Mesothelial cell of epicardium (in vitro differentiated cells): ENCODE results near the gene RASGRP4. TPM values are rescaled to one million over a fixed set of nuclear protein-coding genes. Genes with fewer than 3 reads are reported as not detected.

Experiments
- DNase-seq, 2 experiments: peaks; one replicate each; pipeline ENCODE4 v3.0.0; 2021; ENCODE audit warnings: low spot score in 2 of 2; ENCODE audit not compliant: unreplicated experiment in 2 of 2
- H3K27ac Mint-ChIP-seq: 2 replicates; pipeline ENCODE4 v1.8.0; 2021; ENCODE audit warnings: mixed read lengths
- H3K27me3 Mint-ChIP-seq: 2 replicates; pipeline ENCODE4 v1.8.0; 2021; ENCODE audit warnings: low read depth, mixed read lengths
- H3K36me3 Mint-ChIP-seq: 2 replicates; pipeline ENCODE4 v1.8.0; 2021; ENCODE audit warnings: mixed read lengths
- H3K4me1 Mint-ChIP-seq: 2 replicates; pipeline ENCODE4 v1.8.0; 2021; ENCODE audit warnings: mixed read lengths
- H3K4me3 Mint-ChIP-seq: 2 replicates; pipeline ENCODE4 v1.8.0; 2021; ENCODE audit warnings: mild to moderate bottlenecking, moderate library complexity, mixed read lengths
- H3K9me3 Mint-ChIP-seq: 2 replicates; pipeline ENCODE4 v1.8.0; 2021; ENCODE audit warnings: mixed read lengths
- CTCF ChIP-seq: fragments of 200-600 bp; sonication (generic); IDR thresholded peaks from one replicate; pipeline ENCODE4 v1.5.0; 2021; ENCODE audit warnings: antibody characterized with exemption; ENCODE audit not compliant: unreplicated experiment
- total RNA-seq: library from RNA; stranded (reverse); gene quantifications from 3 replicates; pipeline ENCODE4 v1.2.1, GENCODE V29; 2021

The RASGRP4 gene
- total RNA-seq, 1 donor from 2014 or later, result 1.2 TPM

GRCh38 chr19:38467541-38468525 lies 41.8 kb upstream of the RASGRP4 start:
- Mint-ChIP-seq H3K36me3 (no peaks in the 10 kb centered on the region), H3K27ac (no peak overlapping the region), H3K27me3 (peaks cover 10% of the 10 kb centered on the region), H3K4me3 (no peak overlapping the region), H3K4me1 (no peaks in the 10 kb centered on the region), H3K9me3 (no peaks in the 10 kb centered on the region)
- no peak for DNase-seq
- no peak for TF ChIP-seq CTCF

GRCh38 chr19:38466050-38466449 lies 40.0 kb upstream of the RASGRP4 start:
- TF ChIP-seq CTCF, result no peak
- no peak overlapping the region for H3K27ac Mint-ChIP-seq
- H3K4me1 Mint-ChIP-seq, result no peaks in the 10 kb centered on the region
- no peaks in the 10 kb centered on the region for H3K36me3 Mint-ChIP-seq
- no peak overlapping the region for H3K4me3 Mint-ChIP-seq
- peaks cover 7% of the 10 kb centered on the region for H3K27me3 Mint-ChIP-seq
- H3K9me3 Mint-ChIP-seq, result no peaks in the 10 kb centered on the region
- no peak for DNase-seq

GRCh38 chr19:38464421-38465082 lies 38.5 kb upstream of the RASGRP4 start:
- no peak for TF ChIP-seq CTCF
- H3K36me3 Mint-ChIP-seq, result no peaks in the 10 kb centered on the region
- DNase-seq, result no peak
- no peak overlapping the region for H3K27ac Mint-ChIP-seq
- no peak overlapping the region for H3K4me3 Mint-ChIP-seq
- H3K9me3 Mint-ChIP-seq, result no peaks in the 10 kb centered on the region
- no peaks in the 10 kb centered on the region for H3K27me3 Mint-ChIP-seq
- H3K4me1 Mint-ChIP-seq, result no peaks in the 10 kb centered on the region

GRCh38 chr19:38463365-38463764 lies 37.3 kb upstream of the RASGRP4 start:
- no peak overlapping the region for H3K4me3 Mint-ChIP-seq
- H3K27me3 Mint-ChIP-seq, result no peaks in the 10 kb centered on the region
- no peaks in the 10 kb centered on the region for H3K9me3 Mint-ChIP-seq
- no peak overlapping the region for H3K27ac Mint-ChIP-seq
- H3K4me1 Mint-ChIP-seq, result no peaks in the 10 kb centered on the region
- no peak for TF ChIP-seq CTCF
- H3K36me3 Mint-ChIP-seq, result no peaks in the 10 kb centered on the region
- no peak for DNase-seq

GRCh38 chr19:38458991-38459390 lies 33.0 kb upstream of the RASGRP4 start:
- H3K27me3 Mint-ChIP-seq, result no peaks in the 10 kb centered on the region
- H3K36me3 Mint-ChIP-seq, result no peaks in the 10 kb centered on the region
- no peak for DNase-seq
- no peak overlapping the region for H3K4me3 Mint-ChIP-seq
- no peak for TF ChIP-seq CTCF
- no peak overlapping the region for H3K27ac Mint-ChIP-seq
- no peaks in the 10 kb centered on the region for H3K4me1 Mint-ChIP-seq
- no peaks in the 10 kb centered on the region for H3K9me3 Mint-ChIP-seq
